Ishikawa (cell line): ENCODE measurements around the gene DAP.

Experiments used
- CEBPB ChIP-seq: IDR thresholded peaks from 2 replicates; pipeline ENCODE4 v1.6.1; 2012
- CREB1 ChIP-seq: IDR thresholded peaks from 2 replicates; pipeline ENCODE4 v1.6.1; 2012; ENCODE audit warnings: low read depth
- EGR1 ChIP-seq: IDR thresholded peaks from 2 replicates; pipeline ENCODE4 v1.6.1; 2012
- EP300 ChIP-seq: IDR thresholded peaks from 2 replicates; pipeline ENCODE4 v1.6.1; 2012; ENCODE audit warnings: borderline replicate concordance
- FOXM1 ChIP-seq: IDR thresholded peaks from 2 replicates; pipeline ENCODE4 v1.6.1; 2012; ENCODE audit warnings: low read depth, borderline replicate concordance
- MAX ChIP-seq: IDR thresholded peaks from 2 replicates; pipeline ENCODE4 v1.6.1; 2012
- NFIC ChIP-seq: IDR thresholded peaks from 2 replicates; pipeline ENCODE4 v1.6.1; 2012
- RAD21 ChIP-seq: IDR thresholded peaks from 2 replicates; pipeline ENCODE4 v1.6.1; 2012; ENCODE audit warnings: low read depth
- TAF1 ChIP-seq: IDR thresholded peaks from 2 replicates; pipeline ENCODE4 v1.6.1; 2012; ENCODE audit warnings: low read depth, mild to moderate bottlenecking
- TCF12 ChIP-seq: IDR thresholded peaks from 2 replicates; pipeline ENCODE4 v1.6.1; 2012; ENCODE audit warnings: low read depth
- YY1 ChIP-seq: IDR thresholded peaks from 2 replicates; pipeline ENCODE4 v1.6.1; 2012; ENCODE audit warnings: low read depth
- TF ChIP-seq, protein P1 (sequence below): IDR thresholded peaks from 2 replicates; pipeline ENCODE4 v1.6.1; 2012; ENCODE audit warnings: low read depth, mild to moderate bottlenecking
- TF ChIP-seq, protein P2 (sequence below): IDR thresholded peaks from 2 replicates; pipeline ENCODE4 v1.6.1; 2012

DNA sequence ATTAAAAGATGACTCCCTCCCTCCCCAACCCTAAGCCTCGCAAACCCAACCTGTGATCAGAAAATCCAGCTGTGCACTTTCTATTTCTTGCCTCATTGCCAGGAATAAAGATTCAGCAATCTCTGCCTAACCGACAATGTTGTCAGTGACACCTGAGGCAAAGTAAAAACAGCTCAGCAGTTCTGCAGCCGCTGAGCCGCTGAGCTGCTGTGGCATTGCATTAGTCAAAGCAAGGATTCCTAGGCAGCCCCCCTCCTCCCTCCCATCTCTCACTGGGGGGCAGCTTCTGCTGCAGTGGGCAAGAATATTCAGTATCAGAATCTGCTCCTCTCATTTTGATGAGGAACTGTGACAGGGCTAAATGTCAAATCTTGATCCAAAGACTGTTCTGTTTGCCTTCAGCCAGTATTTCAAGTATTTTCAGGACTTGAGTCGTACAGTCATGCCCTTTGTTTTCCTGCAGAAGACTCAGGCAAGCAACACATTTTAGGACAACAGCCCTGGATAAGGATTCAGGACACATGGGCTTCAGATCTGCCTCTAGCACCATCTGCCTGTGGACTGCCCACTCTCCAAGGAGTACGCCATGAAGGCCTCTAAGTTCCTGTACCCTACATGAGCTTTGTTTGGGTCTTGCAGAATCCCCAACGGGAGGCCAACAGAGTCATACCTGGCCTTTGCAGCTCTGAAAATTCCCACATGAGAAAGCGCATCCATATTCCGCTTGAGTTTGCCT, 41.1 kb upstream of the DAP start:
- TF ChIP-seq, protein P1, sequence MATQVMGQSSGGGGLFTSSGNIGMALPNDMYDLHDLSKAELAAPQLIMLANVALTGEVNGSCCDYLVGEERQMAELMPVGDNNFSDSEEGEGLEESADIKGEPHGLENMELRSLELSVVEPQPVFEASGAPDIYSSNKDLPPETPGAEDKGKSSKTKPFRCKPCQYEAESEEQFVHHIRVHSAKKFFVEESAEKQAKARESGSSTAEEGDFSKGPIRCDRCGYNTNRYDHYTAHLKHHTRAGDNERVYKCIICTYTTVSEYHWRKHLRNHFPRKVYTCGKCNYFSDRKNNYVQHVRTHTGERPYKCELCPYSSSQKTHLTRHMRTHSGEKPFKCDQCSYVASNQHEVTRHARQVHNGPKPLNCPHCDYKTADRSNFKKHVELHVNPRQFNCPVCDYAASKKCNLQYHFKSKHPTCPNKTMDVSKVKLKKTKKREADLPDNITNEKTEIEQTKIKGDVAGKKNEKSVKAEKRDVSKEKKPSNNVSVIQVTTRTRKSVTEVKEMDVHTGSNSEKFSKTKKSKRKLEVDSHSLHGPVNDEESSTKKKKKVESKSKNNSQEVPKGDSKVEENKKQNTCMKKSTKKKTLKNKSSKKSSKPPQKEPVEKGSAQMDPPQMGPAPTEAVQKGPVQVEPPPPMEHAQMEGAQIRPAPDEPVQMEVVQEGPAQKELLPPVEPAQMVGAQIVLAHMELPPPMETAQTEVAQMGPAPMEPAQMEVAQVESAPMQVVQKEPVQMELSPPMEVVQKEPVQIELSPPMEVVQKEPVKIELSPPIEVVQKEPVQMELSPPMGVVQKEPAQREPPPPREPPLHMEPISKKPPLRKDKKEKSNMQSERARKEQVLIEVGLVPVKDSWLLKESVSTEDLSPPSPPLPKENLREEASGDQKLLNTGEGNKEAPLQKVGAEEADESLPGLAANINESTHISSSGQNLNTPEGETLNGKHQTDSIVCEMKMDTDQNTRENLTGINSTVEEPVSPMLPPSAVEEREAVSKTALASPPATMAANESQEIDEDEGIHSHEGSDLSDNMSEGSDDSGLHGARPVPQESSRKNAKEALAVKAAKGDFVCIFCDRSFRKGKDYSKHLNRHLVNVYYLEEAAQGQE: no peak
- TF ChIP-seq EP300 (no peak), CEBPB (no peak), CREB1 (no peak), YY1 (no peak), MAX (no peak), NFIC (no peak), TAF1 (no peak), TCF12 (no peak), RAD21 (no peak), EGR1 (no peak), FOXM1 (no peak)
- TF ChIP-seq, protein P2, sequence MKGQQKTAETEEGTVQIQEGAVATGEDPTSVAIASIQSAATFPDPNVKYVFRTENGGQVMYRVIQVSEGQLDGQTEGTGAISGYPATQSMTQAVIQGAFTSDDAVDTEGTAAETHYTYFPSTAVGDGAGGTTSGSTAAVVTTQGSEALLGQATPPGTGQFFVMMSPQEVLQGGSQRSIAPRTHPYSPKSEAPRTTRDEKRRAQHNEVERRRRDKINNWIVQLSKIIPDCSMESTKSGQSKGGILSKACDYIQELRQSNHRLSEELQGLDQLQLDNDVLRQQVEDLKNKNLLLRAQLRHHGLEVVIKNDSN: no peak
